Kidney tubule cell (primary cell): ENCODE measurements around the gene DCAF7.

Experiments
- DNase-seq: peaks from one replicate; pipeline ENCODE4 v3.0.0-alpha.2; 2018; ENCODE audit warnings: low spot score

The DCAF7 gene

GRCh38 chr17:63629627-63630026 is 79.3 kb downstream of the DCAF7 start:
- DNase-seq = no peak

- no peak for DNase-seq
Observed at GRCh38 chr17:63631062-63631461, 80.8 kb downstream of the DCAF7 start.

DNA sequence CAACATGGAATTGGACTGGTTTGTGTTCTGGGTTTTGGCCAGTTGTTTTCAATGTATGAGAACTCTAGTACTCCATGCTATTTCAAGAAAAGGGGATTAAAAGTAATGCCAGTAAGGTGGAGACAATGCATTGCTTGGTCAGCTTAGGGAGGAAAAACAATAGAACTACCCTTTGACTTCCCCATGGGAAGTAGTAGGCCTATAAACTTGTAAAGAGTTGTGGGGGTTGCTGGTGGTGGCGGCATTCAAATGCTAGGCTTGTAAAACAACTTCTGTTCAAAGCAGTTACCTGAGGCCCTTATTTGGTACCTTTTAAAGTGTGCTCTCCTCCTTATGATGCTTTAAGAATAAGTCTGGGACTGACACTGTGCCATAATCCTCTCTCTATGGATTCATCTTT is 81.3 kb downstream of the DCAF7 start:
- no peak for DNase-seq

DNA sequence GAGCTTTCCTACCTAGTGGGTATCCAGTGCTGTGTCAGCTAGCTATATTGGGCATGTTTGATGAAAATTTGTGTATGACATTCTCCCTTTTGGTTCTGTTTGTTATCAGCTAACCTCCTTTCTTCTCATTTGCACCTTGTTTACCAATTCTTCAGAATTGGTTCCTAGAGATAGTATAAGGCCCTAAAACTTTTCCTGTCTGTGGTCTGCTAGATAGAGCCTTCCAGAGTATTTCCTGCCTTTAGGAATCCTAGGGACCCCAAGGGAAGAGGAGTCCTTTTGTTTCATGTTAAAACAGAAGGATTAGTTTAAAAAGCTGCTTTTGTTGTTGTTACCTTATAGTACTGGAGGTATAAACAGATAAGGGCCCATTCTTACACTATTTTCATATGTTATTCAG is 83.5 kb downstream of the DCAF7 start:
- DNase-seq = no peak

DNA sequence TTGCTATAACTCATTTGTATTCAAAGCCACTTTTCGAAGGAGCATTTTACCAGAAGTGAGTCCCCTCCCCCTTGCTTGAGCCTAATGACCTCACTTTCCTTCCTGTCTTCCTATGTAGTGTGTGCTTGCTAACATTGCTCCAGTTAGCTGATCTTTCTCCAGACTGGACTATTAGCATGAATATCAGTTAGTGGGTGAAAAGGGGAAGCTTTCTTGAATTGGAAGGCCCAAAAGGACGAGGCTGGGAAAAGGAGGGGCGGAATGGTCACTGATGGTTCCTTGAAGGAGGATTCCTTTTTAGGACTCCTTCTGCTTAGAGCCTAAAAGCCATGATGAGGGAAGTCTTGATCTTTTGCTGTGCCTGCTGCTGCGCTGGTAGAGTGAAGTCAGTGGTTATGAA is 83.9 kb downstream of the DCAF7 start:
- DNase-seq = no peak

DNA sequence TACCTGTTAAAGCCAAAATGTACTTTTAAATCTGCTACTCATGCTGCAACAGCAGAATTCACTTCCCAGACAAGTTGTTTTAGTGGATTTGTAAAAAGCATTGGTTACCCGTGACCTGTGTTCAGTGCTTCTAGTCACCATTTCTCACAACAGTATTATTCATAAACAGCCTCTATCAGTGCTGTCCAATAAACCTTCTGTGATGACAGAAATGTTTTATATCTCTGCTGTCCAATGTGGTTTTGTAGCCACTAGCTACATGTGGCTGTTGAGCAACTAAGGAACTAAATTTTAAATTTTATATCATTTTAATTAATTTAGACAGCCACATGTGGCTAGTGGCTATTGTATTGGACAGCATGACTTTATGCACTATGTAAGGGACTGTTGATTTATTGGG is 84.5 kb downstream of the DCAF7 start:
- DNase-seq = no peak

DNA sequence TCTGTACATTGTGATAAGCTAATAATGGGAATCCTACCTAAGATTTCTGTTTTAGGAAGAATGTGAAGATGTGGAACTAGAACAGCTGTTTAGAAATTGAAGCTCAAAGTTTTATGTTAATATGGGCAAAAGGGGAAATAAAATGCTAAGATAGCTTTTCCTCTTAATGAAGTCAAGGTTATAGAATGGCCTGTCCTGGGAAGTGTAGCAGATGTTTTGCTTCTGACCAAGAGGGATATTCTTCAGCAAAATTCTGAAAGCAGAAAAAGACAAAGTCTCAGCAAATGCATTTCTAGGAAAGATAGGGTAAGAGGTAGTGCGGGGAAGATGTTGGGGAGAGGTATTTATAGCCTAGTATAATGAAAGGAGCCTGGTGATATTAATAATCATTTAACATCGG is 85.0 kb downstream of the DCAF7 start:
- no peak for DNase-seq

DNA sequence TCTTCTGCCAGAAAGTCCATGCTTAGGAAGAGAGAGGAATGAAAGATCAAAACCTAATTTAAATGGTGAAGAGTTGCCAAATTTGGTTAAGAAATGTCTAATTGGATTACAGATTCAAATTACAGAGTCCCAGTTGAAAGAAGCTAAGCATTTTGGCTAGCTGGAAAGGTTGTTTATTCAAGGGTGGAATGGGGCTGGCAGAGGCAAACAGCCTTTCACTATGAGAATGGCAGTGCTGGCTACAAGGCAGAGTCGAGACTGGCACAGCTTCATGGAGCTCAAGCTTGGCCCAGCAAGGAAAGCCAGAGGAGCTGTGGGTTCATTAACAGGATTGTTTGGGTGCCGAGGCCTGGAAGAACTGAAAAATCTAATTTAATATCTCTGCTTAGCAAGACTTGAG is 85.5 kb downstream of the DCAF7 start:
- DNase-seq = no peak

- DNase-seq = no peak
Observed at GRCh38 chr17:63639125-63639524, 88.8 kb downstream of the DCAF7 start.

- DNase-seq = no peak
Observed at GRCh38 chr17:63640038-63640437, 89.8 kb downstream of the DCAF7 start.

DNA sequence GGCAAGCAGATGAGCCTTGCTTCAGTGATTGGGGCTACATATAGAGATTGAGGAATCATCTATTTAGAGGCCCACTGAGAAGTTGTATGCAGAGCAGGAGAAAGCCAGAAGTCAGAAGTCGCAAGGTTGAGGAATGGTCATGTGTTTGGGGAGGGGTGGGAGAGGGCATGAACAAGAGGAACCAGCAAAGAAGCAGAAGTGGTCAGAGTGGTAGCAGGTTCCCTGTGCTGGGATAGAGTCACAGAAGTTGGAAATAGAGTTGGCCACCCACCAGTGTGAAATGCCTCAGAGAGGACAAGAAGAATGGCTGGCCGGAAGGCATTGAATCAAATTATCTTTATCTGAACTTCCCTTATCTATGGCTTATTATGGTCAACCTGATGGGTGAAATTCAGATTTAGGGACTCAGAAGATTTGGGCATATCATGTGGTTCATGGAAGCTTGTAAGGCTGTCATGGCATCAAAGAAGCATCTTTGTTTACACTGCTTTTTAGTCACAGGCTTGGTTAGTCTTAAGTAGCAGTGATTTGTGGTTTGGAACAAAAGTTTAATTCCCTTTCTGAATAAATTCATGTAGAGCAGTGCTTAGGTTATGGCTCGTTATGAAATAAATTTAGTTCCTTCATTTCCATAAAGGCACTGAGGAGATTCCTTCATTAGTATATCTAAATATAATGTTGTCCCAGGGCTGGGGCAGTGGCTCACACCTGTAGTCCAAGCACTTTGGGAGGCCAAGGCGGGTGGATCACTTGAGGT is 91.6 kb downstream of the DCAF7 start:
- no peak for DNase-seq
